Measurements from ENCODE around the gene JUNB.

GRCh38 chr19:12841094-12841493 is 49.8 kb downstream of the JUNB start:
- TF ChIP-seq EP300 (IDR thresholded peaks at IDR 0.05; ENCODE audit: low read depth) = no peak
- TF ChIP-seq, protein P1, sequence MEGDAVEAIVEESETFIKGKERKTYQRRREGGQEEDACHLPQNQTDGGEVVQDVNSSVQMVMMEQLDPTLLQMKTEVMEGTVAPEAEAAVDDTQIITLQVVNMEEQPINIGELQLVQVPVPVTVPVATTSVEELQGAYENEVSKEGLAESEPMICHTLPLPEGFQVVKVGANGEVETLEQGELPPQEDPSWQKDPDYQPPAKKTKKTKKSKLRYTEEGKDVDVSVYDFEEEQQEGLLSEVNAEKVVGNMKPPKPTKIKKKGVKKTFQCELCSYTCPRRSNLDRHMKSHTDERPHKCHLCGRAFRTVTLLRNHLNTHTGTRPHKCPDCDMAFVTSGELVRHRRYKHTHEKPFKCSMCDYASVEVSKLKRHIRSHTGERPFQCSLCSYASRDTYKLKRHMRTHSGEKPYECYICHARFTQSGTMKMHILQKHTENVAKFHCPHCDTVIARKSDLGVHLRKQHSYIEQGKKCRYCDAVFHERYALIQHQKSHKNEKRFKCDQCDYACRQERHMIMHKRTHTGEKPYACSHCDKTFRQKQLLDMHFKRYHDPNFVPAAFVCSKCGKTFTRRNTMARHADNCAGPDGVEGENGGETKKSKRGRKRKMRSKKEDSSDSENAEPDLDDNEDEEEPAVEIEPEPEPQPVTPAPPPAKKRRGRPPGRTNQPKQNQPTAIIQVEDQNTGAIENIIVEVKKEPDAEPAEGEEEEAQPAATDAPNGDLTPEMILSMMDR (IDR thresholded peaks at IDR 0.05) = no peak

Data from transverse colon (tissue), 3 donors.